NCI-H526 treated with DMSO at 0.1 percent for 48 hours (cell line): Measurements from ENCODE around the gene CHERP.

Source experiments
- DNase-seq: peaks from one replicate; lab custom pipeline; 2025; lab: John Stamatoyannopoulos, UW

Gene CHERP, protein sequence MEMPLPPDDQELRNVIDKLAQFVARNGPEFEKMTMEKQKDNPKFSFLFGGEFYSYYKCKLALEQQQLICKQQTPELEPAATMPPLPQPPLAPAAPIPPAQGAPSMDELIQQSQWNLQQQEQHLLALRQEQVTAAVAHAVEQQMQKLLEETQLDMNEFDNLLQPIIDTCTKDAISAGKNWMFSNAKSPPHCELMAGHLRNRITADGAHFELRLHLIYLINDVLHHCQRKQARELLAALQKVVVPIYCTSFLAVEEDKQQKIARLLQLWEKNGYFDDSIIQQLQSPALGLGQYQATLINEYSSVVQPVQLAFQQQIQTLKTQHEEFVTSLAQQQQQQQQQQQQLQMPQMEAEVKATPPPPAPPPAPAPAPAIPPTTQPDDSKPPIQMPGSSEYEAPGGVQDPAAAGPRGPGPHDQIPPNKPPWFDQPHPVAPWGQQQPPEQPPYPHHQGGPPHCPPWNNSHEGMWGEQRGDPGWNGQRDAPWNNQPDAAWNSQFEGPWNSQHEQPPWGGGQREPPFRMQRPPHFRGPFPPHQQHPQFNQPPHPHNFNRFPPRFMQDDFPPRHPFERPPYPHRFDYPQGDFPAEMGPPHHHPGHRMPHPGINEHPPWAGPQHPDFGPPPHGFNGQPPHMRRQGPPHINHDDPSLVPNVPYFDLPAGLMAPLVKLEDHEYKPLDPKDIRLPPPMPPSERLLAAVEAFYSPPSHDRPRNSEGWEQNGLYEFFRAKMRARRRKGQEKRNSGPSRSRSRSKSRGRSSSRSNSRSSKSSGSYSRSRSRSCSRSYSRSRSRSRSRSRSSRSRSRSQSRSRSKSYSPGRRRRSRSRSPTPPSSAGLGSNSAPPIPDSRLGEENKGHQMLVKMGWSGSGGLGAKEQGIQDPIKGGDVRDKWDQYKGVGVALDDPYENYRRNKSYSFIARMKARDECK

DNA sequence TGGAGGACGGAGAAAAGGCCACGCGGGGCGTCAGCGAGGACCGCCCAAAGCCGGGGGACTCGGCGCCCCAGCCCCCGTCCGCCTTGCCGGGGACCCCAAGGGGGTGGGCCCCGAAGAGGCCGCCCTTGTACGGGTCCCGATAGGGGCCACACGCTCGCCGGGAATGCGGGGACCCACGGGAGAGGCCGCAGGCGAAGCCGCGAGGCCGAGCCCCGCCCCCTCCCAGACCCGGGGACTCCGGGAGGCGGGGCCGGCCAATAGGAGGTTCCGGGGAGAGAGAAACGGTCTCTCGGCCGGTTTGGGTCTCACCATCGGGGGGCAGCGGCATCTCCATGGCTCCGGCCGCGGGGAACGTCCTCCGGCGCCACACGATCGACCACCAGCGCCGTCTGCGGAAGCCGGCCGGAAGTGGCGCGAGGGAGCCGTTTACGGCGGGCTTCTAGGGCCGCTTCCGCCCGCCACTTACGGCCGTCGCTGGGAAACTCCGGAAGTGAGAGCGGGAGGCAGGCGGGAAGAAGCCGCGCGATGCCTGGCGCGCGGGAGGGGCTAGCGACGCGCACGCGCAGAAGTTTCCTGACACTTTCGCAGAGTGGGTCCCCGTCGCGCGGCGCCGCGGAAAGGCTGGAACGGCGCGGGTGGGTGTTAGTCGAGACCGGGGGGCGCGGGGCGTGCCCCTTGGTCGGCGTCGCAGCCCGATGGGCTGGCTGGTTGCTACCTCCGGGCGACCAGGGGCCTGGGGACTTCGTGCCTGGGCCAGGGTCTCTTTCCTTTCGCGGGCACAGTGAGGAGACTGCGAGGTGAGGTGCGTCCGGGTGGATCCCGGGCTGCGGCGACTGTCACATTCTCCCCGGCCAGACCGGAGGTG, at the start of gene CHERP:
Gene CHERP, minus strand, starts transcription at position 393 of the 865 bp plus-strand sequence. Its CDS starts 59 bp downstream, at position 334.
- DNase-seq: peak; percentile 69

DNA sequence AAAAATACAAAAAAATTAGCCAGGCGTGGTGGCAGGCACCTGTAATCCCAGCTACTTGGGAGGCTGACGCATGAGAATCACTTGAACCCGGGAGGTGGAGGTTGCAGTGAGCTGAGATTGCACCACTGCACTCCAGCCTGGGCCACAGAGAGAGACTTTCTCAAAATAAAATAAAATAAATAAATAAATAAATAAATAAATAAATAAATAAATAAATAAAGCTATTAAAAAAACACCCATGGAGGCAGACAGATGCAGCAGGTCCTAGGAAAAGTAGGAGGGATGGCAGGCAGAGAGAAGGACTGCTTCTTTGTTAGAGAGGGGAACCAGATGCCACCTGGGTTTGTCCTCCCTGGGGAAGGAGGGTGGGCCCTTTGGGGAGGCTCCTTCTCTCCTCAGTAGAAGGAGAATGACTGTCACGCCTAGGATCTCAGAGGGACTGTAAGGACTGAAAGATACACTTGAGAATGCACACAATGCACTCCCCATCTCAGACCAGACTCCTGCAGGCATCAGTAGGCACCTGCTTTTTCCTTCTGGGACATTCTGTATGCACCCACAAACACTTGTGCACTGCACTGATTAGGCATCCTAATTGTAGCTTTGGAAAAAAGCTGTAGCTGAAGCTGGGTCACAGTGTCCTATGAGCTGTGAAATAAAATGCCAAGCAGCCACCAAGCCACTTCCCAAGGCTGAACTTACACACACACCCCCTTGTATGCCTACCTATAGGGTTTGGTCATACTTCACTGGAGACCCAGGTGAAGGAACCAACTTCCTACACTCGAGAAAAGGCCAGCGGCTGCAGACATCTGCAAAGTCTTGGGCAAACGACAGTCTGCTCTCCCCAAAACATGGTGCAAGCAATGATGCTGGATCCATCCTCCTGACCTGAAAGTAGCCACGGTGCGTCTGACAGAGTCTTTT, 48.9 kb upstream of the CHERP start:
- no peak for DNase-seq

DNA sequence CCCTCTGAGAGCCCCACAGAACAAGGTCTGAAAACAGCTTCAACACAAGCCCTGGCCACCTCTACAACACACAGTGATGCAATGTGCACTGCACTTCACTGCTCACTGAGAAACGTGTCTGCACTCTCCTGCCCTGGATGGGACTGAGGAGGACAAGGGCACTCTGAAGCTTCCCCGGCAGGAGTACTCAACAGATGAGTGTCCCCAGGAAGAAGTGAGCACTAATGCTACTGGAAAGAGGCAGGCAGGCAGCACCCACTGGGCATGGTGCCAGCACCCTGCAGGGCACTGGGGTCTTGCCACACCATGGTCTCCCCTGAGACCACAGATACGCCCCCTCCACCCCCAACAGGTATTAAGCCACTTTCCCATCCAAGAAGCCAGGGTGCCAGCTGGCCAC, 47.7 kb upstream of the CHERP start:
- DNase-seq: no peak

DNA sequence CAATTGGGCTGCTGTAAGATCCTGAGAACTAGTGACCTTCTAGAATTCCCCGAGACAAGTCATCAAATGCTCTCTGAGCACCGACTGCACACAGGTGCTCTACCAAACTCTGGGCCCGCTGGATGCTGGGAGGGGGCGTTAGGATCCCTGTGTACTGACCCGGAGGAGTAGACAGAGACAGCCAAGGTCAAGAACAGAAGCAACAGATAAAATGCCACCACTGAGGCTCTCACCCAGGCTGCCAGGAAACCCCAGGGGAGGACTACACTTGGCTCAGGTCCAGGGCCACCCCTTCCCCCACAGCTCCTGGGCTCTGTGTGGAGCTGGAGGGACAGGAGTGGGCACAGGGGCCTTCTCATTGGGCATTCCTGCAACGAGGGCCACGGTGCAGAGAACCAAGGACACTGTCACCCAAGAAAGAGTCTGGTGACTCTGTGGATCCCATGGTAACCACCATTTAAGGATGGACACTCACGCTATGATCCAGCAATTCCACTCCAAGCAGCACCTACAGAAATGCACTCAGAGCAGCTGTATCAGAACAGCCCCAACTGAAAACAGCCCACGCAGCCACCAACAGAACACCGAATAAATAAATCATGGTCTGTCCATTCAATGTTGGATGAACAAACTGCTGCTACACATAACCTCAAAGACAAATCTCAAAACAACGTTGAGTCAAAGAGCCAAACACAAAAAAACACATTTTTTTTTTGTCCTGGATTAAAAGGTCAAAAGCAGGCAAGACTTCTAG, 46.8 kb upstream of the CHERP start:
- no peak for DNase-seq

DNA sequence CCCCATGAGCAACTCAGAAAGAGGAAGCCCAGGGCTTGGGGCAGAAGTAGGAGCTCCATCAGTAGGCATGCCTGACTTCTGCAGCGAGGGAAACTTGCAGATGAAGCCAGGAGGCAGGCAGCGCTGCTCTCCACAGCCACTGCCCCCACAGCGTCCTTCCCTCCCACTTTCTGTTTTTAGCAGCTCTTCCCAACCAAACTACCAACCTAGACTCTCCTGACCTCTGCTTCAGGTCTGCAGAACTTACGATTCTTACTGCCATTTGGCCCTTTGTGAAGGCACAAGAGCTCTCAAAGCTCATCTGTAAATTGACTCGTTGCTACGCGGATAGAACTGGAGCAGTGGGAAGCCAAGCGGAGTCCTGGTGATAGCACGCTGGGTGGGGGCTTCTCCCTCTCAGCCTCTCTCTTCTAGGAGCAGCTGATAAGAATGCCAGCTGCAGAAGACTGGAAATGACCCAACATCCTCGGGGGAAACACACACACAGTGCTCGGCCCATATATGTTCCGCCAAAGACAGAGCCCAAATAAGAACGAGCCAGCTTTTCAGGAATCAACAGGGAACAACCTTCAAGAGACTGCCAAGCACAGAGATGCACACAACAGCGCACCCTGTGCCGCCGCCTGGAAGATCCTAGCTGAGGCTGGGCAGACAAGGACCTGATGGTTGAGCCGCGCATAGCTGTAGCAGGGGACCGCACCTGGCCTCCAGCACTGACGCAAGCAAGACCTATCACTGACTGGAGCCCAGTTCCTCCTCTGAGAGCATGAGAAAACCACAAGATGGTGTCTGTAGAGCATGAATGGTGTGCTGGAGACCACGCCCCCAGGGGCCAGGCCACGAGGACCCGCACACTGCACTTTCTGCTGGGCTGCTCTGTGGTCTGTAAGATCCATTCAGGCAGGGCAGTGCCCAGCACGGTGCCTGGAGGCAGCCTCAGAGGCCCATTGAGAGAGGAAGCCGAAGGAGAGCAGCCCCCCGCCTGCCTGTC, 45.9 kb upstream of the CHERP start:
- DNase-seq: no peak

DNA sequence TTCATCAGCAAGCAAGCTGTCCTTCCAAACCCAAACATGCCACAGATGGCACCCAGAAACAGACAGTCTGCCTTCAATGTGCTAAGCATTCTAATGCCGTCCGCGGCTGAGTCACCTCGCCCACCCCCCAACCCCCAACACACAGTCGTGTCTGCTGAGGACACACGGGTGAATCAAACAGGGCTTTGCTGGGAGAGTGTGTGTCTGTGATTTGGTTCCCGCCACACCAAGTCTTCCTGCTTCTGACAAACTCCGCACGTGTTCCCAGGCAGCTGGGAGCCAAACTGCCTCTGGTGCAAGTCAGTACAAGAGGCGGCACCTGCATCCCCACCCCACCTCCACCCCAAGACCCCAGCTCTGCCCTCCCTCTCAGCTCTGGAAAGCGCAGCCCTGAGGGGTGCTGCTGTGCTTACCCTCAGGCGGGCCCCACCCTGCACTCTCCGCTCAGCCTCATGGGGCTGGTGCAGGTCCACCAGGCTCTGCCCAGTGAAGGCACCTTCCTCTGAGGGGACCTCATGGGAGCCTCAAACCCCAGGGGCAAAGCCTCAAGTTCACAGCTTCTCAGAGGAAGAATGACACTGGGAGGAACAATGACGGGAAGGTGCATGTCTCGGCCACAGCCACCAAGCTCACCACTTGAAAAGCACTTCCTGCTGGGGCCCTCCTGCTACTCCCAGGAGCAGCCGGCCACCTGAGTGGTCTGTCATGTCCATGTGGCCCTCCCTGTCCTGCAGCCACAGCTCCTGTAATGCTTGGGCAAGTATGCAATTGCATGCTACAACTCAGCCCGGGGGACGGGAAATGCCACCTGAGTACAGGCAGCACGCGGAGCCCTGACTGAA, 45.0 kb upstream of the CHERP start:
- DNase-seq: no peak

DNA sequence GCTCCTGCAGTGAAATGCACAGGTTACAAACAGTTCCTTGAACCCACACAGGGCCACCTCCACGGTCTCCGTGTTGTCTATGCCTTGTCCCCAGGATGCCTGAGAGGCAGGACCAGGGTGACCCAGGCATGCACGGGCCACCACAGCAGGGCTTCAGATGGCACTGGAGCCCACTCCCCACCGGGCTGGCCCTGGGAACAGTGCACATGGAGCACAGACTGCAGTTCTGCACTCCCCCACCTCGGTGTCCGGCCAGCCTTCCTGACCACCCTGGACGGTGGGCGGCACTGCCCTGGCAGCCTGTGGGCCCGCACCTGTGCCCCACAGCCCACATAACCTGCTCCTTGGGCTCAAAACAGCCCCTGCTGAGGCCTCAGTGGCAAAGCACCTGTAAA, 44.2 kb upstream of the CHERP start:
- no peak for DNase-seq

DNA sequence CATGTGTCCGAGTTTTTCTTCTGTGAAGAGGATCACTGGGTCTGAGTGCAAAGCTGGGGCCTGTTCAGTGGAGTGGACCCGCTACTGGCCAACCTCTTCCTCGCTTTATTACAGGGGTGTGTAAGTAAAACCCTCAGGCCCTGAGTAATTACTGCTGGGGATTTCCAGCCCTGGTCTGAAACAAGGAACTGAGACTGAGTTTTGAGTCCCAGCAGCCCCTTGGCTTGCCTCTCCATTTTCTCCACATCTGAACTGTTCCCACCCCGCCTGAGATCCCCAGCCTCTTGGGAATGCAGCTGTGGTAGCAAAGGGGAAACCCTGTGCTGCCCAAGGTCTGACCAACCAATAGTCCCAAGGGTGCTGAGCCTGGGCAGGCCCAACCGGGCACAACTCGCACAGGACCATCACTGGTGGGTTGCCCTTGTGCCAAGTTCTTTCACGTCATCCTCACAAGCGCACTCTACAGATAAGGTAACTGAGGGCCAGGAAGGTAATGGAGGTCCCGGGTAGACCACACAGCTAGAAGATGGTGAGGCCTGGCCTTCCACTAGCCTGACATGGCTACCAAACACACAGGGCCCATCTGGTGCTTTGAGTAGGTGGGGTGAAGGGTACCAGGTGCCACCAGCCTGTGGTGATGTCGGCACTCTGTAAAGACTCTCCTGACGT, 43.7 kb upstream of the CHERP start:
- no peak for DNase-seq

DNA sequence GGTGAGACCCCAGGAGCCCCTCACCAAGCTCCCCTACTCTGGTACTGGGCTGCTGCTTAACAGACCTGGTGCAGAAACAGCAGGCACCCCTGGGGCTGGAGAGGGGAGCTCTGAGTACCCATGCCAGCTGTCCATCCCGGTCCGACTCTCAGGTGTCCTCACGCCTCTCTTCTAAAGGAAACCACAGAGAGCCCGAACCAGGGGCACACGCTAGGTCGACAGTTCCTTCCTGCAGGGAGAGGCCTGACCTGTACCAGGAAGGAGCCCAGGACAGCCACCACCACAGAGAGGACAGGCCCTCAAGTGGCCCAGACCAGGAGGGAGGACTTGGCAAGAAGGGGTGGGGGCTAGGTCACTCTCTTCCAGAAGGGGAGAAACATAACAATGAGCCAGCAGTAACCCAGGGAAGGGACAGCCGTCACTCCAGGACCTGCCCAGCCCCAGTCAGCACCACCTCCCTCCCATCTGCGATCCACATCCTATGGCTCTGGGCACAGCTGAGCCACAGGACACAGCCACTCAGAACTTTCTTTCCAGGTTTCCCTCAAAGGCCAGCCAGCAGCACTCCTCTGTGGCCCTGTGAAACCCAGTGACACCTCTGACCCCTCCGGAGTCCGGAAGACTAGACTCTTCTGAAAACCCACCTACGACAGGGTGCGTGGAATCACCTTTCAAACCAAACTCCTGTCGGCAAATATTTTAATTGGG, 43.0 kb upstream of the CHERP start:
- DNase-seq: no peak

DNA sequence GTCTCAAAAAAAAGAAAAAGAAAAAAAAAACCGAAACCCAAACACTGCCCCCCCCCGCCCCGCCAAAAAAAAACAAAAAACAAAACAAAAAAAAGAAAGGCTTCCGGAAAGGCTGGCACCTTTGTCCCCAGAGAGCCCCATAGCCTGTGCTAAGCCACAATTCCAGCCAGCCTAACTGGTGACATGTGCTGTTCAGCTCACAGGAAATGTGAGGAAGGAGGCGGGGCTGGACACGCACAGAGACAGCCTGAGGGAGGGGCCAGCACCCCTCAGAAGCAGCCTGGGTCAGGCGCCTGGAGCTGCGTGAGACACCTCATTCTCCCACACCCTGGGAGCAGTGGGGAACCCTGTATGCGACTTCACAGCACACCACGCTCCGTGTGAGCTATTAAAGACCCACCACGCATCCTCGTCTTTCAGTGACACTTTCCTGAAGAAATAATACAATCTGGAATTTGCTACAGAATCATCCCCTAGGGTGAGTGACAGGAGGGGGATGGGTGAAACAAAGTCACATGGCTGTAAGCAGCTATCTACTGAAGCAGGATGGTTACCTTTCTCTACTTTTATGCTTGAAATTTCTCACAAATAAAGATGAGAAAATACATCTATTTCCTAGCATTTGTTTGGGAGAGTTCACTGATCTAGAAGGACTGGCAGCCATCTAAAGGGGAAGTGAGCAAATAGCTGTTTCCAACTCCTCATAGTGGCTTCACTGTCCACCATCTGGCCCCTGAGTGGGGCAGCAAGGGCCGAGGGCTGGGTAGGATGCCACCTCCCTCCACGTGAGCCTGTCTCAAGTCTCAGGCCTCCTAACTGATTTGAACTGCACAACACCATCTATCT, 42.2 kb upstream of the CHERP start:
- no peak for DNase-seq

DNA sequence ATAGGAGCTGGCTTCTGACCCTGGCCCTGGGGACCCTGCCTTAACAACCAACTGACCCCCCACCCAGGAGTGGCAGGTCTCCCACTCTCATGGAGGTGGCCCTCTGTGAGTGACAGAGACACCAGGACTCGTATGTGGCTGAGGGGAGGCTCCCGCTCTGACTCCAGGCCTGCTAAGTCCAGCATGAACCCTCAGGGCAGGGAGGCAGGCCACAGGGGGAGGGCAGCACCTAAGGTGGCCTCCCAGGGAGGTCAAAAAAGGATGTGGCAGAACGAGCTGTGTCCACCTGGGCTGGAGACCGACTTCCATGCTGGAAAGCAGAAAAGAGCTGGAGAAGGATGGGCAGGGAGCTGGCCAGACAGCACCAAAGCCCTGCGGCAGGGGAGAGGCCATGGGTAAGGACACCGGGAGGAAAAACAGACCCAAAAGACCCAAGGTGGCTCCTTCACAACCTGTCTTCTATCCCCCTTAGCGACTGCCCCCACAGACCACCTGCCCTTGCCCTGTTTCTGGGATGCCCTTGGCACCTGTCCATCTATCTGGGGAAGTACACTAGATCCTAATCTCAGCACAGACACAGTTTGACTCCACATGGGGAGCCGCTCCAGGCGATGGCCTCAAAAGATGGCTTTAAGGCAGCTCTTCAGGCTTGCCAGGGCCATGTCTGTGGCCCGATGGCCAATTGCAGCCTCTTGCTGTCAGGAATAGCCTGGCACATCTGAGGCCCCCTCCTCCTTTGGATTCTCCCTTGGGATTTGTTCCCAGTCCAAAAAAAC, 40.4 kb upstream of the CHERP start:
- no peak for DNase-seq

DNA sequence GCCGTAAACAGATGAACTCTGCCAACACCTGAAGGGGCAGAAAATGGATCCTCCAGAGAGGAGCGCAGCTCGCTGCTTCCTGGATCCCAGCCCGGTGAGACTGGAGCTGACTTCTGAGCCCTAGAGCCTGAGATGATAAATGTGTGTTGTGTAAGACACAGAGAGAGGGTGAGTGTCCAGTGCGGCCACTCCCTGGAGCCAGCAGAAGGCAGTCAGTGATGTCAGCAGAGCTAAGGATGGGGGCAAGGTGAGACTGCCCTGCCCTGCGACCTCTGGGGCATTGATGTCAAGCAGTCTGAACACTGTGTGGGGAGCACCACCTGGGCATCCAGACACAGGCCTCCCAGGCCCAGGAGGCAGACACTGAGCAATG, 39.7 kb upstream of the CHERP start:
- DNase-seq: no peak

DNA sequence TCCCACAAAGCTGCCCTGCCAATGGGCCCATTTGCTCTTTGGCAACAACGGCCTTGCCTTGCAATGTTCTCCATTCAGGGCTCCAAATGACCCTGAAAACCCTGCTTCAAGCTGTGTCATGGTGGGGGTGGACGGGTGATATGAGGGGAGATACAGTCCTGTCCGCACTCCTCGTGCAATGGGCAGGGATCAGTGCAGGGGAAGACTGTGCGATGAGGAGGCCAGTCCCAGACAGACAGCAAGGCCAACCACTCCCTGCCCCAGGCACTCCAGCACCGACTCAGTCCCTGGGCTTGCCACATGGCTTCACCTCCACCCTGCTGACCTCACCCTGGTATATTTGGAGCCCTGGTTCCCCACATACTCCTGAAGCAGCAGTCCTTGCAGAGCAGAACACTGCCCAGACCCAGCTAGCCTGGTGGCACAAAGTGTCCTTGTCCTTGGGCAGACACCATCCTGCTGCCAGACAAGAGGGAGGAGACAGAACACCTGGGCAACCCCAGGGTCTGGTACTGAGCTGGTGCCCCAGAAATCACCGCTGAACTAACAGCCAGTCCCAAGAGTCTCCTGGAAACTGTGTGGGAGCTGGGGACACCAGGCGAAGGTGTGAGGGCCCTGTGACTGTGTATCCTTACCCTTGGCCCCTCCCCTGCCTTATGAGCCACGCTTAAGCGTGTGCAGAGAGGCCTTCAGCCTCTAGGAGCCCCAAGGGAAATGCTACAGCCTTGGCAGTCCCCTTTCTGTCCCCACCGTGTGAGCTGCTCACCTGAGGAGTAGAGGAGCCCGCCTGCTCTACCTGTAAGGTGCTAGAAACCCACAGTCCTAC, 39.1 kb upstream of the CHERP start:
- no peak for DNase-seq

DNA sequence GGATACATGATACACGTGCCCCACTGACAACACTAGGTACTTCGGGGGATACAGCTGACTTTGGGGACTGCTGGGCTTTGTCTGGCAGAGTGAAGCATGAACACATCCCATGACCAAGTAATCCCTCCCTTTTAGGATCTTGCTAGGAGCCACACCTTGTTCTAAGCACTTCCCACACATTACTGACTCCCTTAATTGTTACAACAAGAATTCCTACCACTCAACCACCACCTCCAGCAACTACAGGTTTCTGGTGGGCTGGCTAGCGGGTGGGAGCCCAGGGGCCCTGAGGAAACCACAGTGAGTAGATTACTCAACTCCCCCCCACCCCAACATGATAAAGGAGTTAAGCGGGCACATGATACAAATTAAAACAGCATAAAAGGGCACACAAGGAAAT, 37.1 kb upstream of the CHERP start:
- DNase-seq: no peak
